Stimulated activated CD8-positive, alpha-beta memory T cell treated with anti-CD3 and anti-CD28 coated beads, Interleukin-12 subunit alpha, Interleukin-12 subunit beta, amount 100 ng/mL, for 1 hour (primary cell): ENCODE measurements around the gene MBD5.

Experiments used
- DNase-seq: peaks from one replicate; pipeline ENCODE4 v3.0.0-alpha.2; 2020; ENCODE audit warnings: low read depth

The MBD5 gene

DNA sequence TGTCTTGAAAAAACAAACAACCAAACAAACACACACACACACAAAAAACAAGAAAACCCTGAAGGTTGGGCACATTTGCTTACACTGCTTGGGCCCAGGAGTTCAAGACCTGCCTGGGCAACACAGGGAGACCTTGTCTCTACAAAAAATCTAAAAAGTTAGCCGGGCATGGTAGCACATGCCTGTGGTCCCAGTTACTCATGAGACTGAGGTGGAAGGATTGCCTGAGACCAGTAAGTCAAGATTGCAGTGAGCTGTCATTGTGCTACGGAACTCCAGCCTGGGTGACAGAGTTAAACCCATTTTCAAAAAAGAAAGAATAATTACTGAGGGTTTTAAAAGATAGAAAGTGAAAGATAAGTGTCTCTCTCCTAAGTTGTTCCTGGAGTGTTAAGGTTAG is 103.4 kb downstream of the MBD5 start:
- no peak for DNase-seq

- DNase-seq = no peak
These were observed 109.7 kb downstream of the MBD5 start for GRCh38 chr2:148130581-148130980.

GRCh38 chr2:148132412-148132811 is 111.5 kb downstream of the MBD5 start:
- DNase-seq = no peak

DNA sequence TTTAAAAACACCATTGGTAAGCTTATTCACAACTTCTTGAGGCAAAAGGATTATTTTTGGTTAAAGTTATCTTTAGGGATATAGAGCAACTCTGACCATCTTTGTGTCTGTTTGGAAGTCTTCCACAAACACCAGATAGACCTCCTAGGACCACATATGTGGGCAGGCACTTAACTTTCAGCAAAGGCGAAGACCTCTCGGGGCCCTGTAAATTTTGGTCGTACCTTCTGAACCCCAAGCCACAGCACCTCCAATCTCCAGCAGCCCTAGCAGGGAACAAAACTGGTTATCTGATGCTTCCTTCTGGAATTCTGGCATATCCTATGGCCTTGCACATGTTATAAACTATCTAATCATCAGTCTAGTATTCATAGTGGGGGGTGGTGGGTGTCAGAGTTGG is 114.8 kb downstream of the MBD5 start:
- DNase-seq = no peak

DNA sequence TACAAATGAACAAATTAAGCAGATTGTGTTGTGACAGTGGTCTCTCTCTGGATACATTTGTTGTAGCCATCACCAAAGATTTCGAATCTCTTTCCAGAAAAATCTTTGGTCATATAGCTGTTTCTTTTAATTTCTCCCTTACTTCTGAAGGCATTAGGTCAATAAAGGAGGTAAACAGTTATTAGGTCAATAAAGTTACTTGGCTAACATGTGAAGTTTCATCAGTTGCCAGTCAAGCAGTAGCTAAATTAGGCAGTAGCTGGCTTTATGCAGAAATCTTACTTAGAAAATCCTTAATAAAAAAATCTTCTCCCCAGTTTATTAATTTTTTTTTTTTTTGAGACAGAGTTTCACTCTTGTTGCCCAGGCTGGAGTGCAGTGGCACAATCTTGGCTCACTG is 115.5 kb downstream of the MBD5 start:
- no peak for DNase-seq

DNA sequence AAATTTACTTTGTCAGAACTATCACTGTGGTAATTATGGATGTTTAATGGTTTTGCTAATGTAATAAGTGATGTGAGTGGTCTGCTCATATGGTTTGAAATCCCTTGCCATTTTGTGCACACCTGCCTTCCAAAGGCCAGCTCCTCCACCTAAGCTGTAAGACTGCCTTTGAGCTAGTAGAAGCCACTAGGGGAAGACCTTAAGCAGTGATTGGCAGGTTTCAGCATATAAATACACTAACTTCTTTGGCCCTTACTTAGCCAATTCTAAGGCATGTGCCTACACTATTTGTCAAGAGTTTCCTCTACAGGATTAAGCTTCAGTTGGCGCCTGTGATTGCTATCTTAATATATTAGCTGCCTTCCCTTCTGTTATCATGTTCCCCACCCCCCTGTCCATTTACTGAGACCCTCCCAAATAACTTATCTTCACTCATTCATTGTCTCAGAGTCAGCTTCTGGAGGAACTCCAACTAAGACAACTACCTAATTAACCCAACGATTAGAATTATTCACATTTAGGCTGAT is 141.1 kb downstream of the MBD5 start:
- no peak for DNase-seq

GRCh38 chr2:148162871-148163270 is 142.0 kb downstream of the MBD5 start:
- no peak for DNase-seq

DNA sequence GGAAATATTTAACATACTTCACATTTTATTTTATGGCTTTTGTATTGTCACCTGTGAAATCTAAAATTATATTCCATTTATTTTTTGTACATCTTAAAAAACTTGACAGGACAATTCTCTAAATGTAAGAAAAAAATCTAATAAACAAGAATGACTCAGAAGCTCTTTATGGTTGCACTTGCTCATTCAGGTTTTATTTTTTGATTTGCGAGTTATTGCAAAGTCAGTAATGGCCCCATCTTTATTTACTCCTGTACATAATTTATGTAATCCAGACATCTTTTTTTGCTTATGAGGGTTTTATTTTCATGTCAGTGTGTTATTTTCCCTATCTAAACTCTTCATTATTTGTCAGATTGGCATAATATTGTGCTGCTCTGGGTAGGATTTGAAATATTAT is 145.1 kb downstream of the MBD5 start:
- no peak for DNase-seq

- no peak for DNase-seq
These were observed 146.4 kb downstream of the MBD5 start for GRCh38 chr2:148167241-148167766.

GRCh38 chr2:148167855-148168254 is 147.0 kb downstream of the MBD5 start:
- DNase-seq = no peak

- no peak for DNase-seq
These were observed 151.4 kb downstream of the MBD5 start for GRCh38 chr2:148172131-148172753.

DNA sequence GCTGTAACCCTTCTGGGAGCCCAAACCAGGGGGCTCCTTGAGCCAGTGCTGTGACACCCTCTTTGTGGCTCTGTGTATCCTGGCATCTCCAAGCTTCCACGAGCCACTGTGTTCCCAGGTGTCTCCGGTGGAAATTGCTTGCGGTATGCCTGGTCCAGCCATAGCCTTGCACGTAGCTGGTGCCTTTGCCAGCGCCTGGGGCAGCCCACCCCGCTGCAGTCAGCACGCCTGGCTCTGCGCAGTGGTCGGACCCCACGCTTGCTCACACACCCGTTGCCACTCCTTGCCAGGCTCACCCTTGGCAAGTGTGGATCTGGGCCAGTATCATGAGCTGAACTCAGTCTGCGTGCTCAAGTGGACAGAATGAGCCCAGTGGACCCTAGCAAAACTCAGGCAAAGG is 152.3 kb downstream of the MBD5 start:
- no peak for DNase-seq

- no peak for DNase-seq
These were observed 156.7 kb downstream of the MBD5 start for GRCh38 chr2:148177559-148177958.

- no peak for DNase-seq
These were observed 158.8 kb downstream of the MBD5 start for GRCh38 chr2:148179724-148180123.

GRCh38 chr2:148184976-148185375 is 164.1 kb downstream of the MBD5 start:
- DNase-seq = no peak

GRCh38 chr2:148194882-148195281 is 174.0 kb downstream of the MBD5 start:
- DNase-seq = no peak

DNA sequence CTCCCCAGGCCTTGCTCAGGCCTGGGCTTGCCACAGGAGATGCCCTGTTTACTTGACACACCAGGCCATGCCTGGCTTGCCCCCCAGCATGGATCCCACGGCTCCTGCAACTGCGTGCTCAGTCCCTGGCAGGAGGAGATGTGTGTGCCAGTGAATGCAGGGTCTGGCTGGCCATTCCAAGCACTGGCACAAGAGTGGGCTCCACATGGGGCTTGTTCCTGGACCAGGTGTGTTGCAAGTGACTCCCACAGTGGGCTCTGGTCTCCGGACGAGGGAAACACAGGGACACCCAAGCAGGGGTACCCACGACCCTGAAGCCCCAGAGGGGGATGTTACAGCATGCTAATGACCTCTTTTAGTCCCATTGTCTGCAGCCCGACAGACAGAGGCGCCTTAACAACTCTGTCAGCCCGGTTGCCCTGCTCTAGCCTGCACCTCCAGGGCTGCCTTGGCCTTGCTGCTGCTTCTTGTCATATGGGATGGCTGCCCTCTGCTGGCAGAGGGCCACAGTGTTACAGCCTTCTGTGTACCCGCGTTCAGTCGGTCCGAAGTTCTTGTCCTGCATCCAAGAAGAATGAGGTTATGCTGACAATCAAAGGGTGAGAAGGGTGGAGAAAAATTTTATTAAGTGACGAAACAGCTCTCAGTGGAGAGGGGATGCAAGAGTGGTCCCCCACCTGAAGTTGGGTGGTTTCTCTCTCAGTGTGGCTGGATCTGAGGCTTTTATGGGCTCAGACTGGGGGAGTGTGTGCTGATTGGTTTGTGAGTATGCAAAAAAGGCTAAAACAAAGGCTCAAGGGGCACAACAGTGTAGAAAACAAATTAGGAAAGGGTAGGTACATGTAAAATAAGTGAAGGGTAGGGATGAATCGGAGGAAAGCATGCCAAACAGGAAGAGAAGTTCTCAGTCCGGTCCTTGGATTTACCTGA is 180.4 kb downstream of the MBD5 start:
- DNase-seq = no peak

- no peak for DNase-seq
These were observed 181.3 kb downstream of the MBD5 start for GRCh38 chr2:148202237-148202636.

- no peak for DNase-seq
These were observed 186.2 kb downstream of the MBD5 start for GRCh38 chr2:148207111-148207510.

DNA sequence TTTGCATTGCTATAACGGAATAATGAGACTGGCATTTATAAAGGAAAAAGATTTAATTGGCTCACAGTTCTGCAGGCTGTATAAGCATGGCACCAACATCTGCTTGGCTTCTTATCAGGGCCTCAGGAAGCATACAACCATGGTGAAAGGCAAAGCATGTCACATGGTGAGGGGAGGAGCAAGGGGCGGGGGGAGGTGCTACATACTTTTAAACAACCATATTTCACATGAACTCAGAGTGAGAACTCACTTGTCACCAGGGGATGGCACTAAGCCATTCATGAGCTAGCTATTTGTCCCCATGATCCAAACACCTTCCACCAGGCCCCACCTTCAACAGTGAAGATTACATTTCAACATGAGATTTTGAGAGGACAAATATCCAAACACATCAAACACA is 188.7 kb downstream of the MBD5 start:
- no peak for DNase-seq

- DNase-seq = no peak
These were observed 197.6 kb downstream of the MBD5 start for GRCh38 chr2:148218326-148219075.

GRCh38 chr2:148221166-148221565 is 200.3 kb downstream of the MBD5 start:
- no peak for DNase-seq
